Measurements from ENCODE around the gene PBRM1.
A peak's percentile ranks its signal among the peaks of the same experiment; 100 is the strongest.

The PBRM1 gene

DNA sequence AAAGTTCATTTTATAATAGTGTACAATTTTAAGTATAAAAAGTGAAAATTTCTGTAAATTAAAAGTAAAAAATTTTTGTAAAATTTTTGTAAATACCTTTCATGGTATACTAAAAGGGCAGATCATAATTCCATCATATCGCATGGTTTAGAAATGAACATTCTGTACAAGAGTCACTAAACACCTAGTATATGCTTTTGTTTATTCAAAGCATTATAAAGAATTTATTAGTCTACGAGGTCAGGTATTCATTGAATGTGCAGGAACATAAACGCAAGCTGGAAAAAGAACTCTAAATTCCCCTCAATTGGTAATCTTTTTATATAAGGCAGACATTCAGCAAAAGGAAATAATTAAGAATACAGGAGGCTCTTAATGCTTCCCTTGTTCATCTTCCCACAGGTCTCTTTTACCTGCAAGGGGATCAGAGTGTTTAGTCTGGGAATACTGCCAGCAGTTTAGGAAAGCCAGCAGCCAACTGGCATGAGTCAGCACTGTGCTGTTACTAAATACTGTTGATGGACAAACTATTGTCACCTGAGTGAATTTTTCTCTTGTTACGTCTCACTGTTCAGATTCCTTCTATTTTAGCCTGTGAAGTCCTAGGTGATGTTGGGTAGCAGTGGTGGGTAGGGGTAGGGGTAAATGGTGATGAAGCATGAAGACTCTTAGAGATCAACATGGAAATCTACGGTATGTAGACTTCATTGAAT is 79.2 kb downstream of the PBRM1 start:
- H3K9me3 ChIP-seq (replicated peaks in 1 of 11), result peaks cover 24 to 45% (median 32%) of the 10 kb centered on the region in 11 experiments
- peaks cover 0 to 62% (median 12%) of the 10 kb centered on the region in 11 experiments; a peak in 12 of 22 replicates for H4K20me1 ChIP-seq
- TF ChIP-seq Cebpa-rat (IDR thresholded peaks at IDR 0.05), result no peak
- no peak overlapping the region for H3K4me3 ChIP-seq
- no peaks in the 10 kb centered on the region for H3K4me1 ChIP-seq
- H3K27ac ChIP-seq, result no peak overlapping the region
- H3K4me2 ChIP-seq, result no peak overlapping the region
- peaks cover 99 to 100% (median 100%) of the 10 kb centered on the region in 11 experiments for H3K36me3 ChIP-seq
- H3K9ac ChIP-seq, result no peak overlapping the region
- H3K27me3 ChIP-seq, result no peaks in the 10 kb centered on the region

DNA sequence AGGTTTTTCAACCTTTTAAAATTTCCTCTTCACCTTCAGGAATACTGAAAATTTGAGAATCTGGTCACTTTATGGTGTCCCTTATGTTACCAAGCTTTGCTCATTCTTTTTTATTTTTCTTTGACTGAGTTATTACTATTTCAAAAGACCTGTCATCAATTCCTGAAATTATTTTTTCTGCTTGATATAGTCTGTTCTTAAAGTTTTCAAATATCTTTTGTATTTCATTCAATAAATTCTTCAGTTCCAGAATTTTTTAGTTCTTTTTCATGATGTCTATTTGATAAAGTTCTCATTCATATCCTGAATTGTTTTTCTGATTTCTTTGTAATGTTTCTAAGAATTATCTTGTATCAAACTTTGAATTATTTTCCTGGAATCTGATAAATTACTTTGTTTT is 85.5 kb downstream of the PBRM1 start:
- H3K4me3 ChIP-seq, result no peak overlapping the region
- H3K9me3 ChIP-seq (replicated peaks in 1 of 11), result peaks cover 42 to 63% (median 58%) of the 10 kb centered on the region in 11 experiments
- H3K27ac ChIP-seq, result no peak overlapping the region
- no peaks in the 10 kb centered on the region for H3K27me3 ChIP-seq
- peaks cover 0 to 20% (median 0%) of the 10 kb centered on the region in 11 experiments; a peak in 5 of 22 replicates for H4K20me1 ChIP-seq
- peaks cover 96 to 100% (median 99%) of the 10 kb centered on the region in 11 experiments for H3K36me3 ChIP-seq
- TF ChIP-seq Cebpa-rat (IDR thresholded peaks at IDR 0.05), result no peak
- H3K4me1 ChIP-seq, result no peaks in the 10 kb centered on the region
- H3K4me2 ChIP-seq, result no peak overlapping the region
- no peak overlapping the region for H3K9ac ChIP-seq

DNA sequence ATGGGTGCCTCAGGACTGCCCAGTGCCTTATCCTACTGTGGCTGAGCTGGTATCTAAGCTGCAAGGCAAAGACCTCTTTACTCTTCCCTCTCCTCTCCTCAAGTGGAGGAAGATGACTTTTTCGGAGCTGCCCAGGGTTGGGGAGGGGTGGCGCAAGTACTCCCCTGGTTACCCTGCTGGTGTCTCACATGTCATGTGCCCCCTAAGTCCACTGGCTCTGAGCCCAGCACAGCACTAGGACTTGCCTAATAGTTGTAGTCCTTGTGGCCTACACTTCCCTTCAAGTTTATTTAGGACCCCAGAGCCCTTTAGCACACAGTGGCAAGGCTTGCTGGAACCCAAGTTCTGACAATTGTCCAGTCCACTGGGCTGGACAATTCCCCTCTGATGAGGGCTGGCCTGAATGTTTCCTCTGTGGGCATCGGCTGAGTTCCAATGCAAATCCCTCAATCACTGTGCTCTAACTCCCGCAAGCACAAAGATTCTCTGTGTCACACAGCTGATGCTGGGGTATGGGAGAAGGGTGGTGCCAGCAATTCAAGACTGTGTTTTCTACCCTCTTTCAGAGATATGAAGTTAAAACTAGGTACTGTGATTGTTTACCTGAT is 89.0 kb downstream of the PBRM1 start:
- Histone ChIP-seq H3K9ac (no peak overlapping the region), H3K4me1 (no peaks in the 10 kb centered on the region), H3K9me3 (replicated peaks in 1 of 11) (peaks cover 21 to 33% (median 25%) of the 10 kb centered on the region in 11 experiments), H3K4me3 (no peak overlapping the region), H4K20me1 (peaks cover 0 to 5% (median 0%) of the 10 kb centered on the region in 11 experiments; a peak in 2 of 22 replicates), H3K36me3 (peaks cover 80 to 100% (median 97%) of the 10 kb centered on the region in 11 experiments), H3K27me3 (no peaks in the 10 kb centered on the region), H3K4me2 (no peak overlapping the region), H3K27ac (no peak overlapping the region)
- TF ChIP-seq Cebpa-rat (IDR thresholded peaks at IDR 0.05), result no peak

DNA sequence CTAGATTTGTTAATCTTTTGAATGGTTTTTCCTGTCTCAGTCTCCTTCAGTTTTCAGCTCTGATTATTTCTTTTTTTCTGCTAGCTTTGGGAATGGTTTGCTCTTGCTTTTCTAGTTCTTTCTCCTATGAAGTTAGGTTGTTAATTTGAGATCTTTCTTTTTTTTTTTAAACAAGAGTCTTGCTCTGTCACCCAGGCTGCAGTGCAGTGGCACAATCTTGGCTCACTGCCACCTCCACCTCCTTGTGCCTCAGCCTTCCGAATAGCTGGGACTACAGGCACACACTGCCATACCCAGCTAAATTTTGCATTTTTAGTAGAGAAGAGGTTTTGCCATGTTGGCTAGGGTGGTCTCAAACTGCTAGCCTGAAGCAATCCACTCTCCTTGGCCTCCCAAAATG is 92.6 kb downstream of the PBRM1 start:
- Histone ChIP-seq H3K4me2 (no peak overlapping the region), H4K20me1 (peaks cover 0 to 1% (median 0%) of the 10 kb centered on the region in 11 experiments; a peak in 2 of 22 replicates), H3K27ac (no peak overlapping the region), H3K4me1 (no peaks in the 10 kb centered on the region), H3K27me3 (no peaks in the 10 kb centered on the region), H3K9ac (no peak overlapping the region), H3K9me3 (replicated peaks in 1 of 11) (no peaks in the 10 kb centered on the region), H3K36me3 (peaks cover 80 to 100% (median 95%) of the 10 kb centered on the region in 11 experiments), H3K4me3 (no peak overlapping the region)
- TF ChIP-seq Cebpa-rat (IDR thresholded peaks at IDR 0.05), result no peak

GRCh38 chr3:52574056-52574965 is 111.4 kb downstream of the PBRM1 start:
- H4K20me1 ChIP-seq, result peaks cover 0 to 16% (median 5%) of the 10 kb centered on the region in 11 experiments; a peak in 6 of 22 replicates
- H3K27ac ChIP-seq, result no peak overlapping the region
- no peak overlapping the region for H3K4me2 ChIP-seq
- H3K4me1 ChIP-seq, result no peaks in the 10 kb centered on the region
- 0 out of 22 replicates have a peak overlapping the region, but pooled peaks of 1 of the 11 experiments have one; percentile 13 for H3K9ac ChIP-seq
- no peak overlapping the region for H3K4me3 ChIP-seq
- peaks cover 94 to 100% (median 98%) of the 10 kb centered on the region in 11 experiments for H3K36me3 ChIP-seq
- H3K9me3 ChIP-seq (replicated peaks in 1 of 11), result no peaks in the 10 kb centered on the region
- H3K27me3 ChIP-seq, result no peaks in the 10 kb centered on the region
- no peak for TF ChIP-seq Cebpa-rat (IDR thresholded peaks at IDR 0.05)

GRCh38 chr3:52572221-52572620 is 113.5 kb downstream of the PBRM1 start:
- Histone ChIP-seq H4K20me1 (peaks cover 0 to 16% (median 5%) of the 10 kb centered on the region in 11 experiments; a peak in 6 of 22 replicates), H3K4me3 (no peak overlapping the region), H3K27ac (no peak overlapping the region), H3K9ac (no peak overlapping the region), H3K4me2 (no peak overlapping the region), H3K27me3 (no peaks in the 10 kb centered on the region), H3K4me1 (no peaks in the 10 kb centered on the region), H3K36me3 (peaks cover 88 to 100% (median 96%) of the 10 kb centered on the region in 11 experiments), H3K9me3 (replicated peaks in 1 of 11) (no peaks in the 10 kb centered on the region)
- TF ChIP-seq Cebpa-rat (IDR thresholded peaks at IDR 0.05), result no peak

- Histone ChIP-seq H3K27ac (no peak overlapping the region), H3K27me3 (no peaks in the 10 kb centered on the region), H3K36me3 (peaks cover 80 to 100% (median 94%) of the 10 kb centered on the region in 11 experiments), H3K9ac (no peak overlapping the region), H3K9me3 (replicated peaks in 1 of 11) (no peaks in the 10 kb centered on the region), H3K4me2 (no peak overlapping the region), H3K4me1 (no peaks in the 10 kb centered on the region), H3K4me3 (no peak overlapping the region), H4K20me1 (peaks cover 0 to 16% (median 5%) of the 10 kb centered on the region in 11 experiments; a peak in 6 of 22 replicates)
- no peak for TF ChIP-seq Cebpa-rat (IDR thresholded peaks at IDR 0.05)
Measured at GRCh38 chr3:52570076-52570475, 115.6 kb downstream of the PBRM1 start.

- Histone ChIP-seq H3K27ac (no peak overlapping the region), H3K9me3 (replicated peaks in 1 of 11) (no peaks in the 10 kb centered on the region), H3K36me3 (peaks cover 80 to 100% (median 94%) of the 10 kb centered on the region in 11 experiments), H4K20me1 (peaks cover 0 to 9% (median 0%) of the 10 kb centered on the region in 11 experiments; a peak in 2 of 22 replicates), H3K27me3 (no peaks in the 10 kb centered on the region), H3K4me2 (no peak overlapping the region), H3K4me1 (no peaks in the 10 kb centered on the region), H3K4me3 (no peak overlapping the region), H3K9ac (no peak overlapping the region)
- no peak for TF ChIP-seq Cebpa-rat (IDR thresholded peaks at IDR 0.05)
Measured at GRCh38 chr3:52568069-52568468, 117.6 kb downstream of the PBRM1 start.

GRCh38 chr3:52563984-52564383 is 121.7 kb downstream of the PBRM1 start:
- Histone ChIP-seq H3K4me1 (no peaks in the 10 kb centered on the region), H3K4me2 (no peak overlapping the region), H3K27me3 (no peaks in the 10 kb centered on the region), H3K4me3 (no peak overlapping the region), H3K27ac (no peak overlapping the region), H3K36me3 (peaks cover 83 to 100% (median 94%) of the 10 kb centered on the region in 11 experiments), H4K20me1 (peaks cover 0 to 12% (median 0%) of the 10 kb centered on the region in 11 experiments; a peak in 6 of 22 replicates), H3K9ac (no peak overlapping the region), H3K9me3 (replicated peaks in 1 of 11) (no peaks in the 10 kb centered on the region)
- TF ChIP-seq Cebpa-rat (IDR thresholded peaks at IDR 0.05), result no peak

All from BLaER1 treated with 17β-estradiol and CSF1 and Interleukin-3, amounts not matched to agents 10 nM and 100 nM (cell line).